ENCODE data around the gene LRRK1.

DNA sequence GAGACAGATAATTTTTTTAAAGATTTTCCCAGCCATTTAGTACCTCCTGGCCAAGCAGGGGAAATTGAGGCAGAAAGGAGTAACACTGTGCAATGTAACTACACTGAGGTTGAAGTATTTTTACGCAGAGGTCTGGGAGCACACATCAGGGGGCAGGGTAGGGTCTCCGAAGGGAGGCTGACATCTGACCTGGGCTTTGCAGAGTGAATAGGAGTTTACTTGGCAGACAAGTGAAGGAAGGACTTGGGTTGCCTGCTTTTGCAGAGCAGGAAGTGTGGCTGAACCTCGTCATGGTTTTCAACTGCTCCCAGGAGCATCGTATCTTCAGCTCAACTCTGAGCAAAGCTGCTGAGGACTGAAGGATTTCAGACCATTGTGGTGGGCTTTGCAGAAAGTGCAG, 66.2 kb downstream of the LRRK1 start:
- TF ChIP-seq CEBPB (IDR thresholded peaks at IDR 0.05) (no peak), YY1 (IDR thresholded peaks at IDR 0.05; ENCODE audit: low read depth) (no peak), FOXM1 (IDR thresholded peaks at IDR 0.05; ENCODE audit: borderline replicate concordance, low read depth) (no peak), NFIC (IDR thresholded peaks at IDR 0.05) (no peak)
- TF ChIP-seq, protein P1, sequence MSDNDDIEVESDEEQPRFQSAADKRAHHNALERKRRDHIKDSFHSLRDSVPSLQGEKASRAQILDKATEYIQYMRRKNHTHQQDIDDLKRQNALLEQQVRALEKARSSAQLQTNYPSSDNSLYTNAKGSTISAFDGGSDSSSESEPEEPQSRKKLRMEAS (IDR thresholded peaks at IDR 0.05): no peak
